ENCODE data around the gene PPM1F.
"Not testable (repeated sequence)": the region's sequence is repeated elsewhere in the genome, so short reads cannot be mapped to it uniquely, and the experiment has no call there.

The PPM1F gene

GRCh38 chr22:21907638-21908522, 44.8 kb downstream of the PPM1F start:
- TF ChIP-seq POLR2A (IDR thresholded peaks at IDR 0.05; ENCODE audit: low read length) (no peak), GATA1 (IDR thresholded peaks at IDR 0.05; ENCODE audit: low read depth, low read length) (no peak)
- no peak for DNase-seq

- not testable (repeated sequence) for DNase-seq
Observed at GRCh38 chr22:21905234-21905633, 47.4 kb downstream of the PPM1F start.

- TF ChIP-seq POLR2A (IDR thresholded peaks at IDR 0.05; ENCODE audit: low read length) (no peak), GATA1 (IDR thresholded peaks at IDR 0.05; ENCODE audit: low read depth, low read length) (no peak)
- no peak for DNase-seq
Observed at GRCh38 chr22:21904250-21904789, 48.3 kb downstream of the PPM1F start.

GRCh38 chr22:21903283-21903682, 49.4 kb downstream of the PPM1F start:
- no peak for TF ChIP-seq GATA1 (IDR thresholded peaks at IDR 0.05; ENCODE audit: low read depth, low read length)
- no peak for TF ChIP-seq POLR2A (IDR thresholded peaks at IDR 0.05; ENCODE audit: low read length)
- no peak for DNase-seq

GRCh38 chr22:21902296-21903087, 50.2 kb downstream of the PPM1F start:
- no peak for DNase-seq
- TF ChIP-seq GATA1 (IDR thresholded peaks at IDR 0.05; ENCODE audit: low read depth, low read length) = no peak
- no peak for TF ChIP-seq POLR2A (IDR thresholded peaks at IDR 0.05; ENCODE audit: low read length)

- no peak for TF ChIP-seq GATA1 (IDR thresholded peaks at IDR 0.05; ENCODE audit: low read depth, low read length)
- no peak for TF ChIP-seq POLR2A (IDR thresholded peaks at IDR 0.05; ENCODE audit: low read length)
- DNase-seq = no peak
Observed at GRCh38 chr22:21898354-21898896, 54.2 kb downstream of the PPM1F start.

- TF ChIP-seq POLR2A (IDR thresholded peaks at IDR 0.05; ENCODE audit: low read length) (no peak), GATA1 (IDR thresholded peaks at IDR 0.05; ENCODE audit: low read depth, low read length) (no peak)
- no peak for DNase-seq
Observed at GRCh38 chr22:21896951-21897513, 55.6 kb downstream of the PPM1F start.

- DNase-seq = not testable (repeated sequence)
Observed at GRCh38 chr22:21896275-21896674, 56.4 kb downstream of the PPM1F start.

- TF ChIP-seq POLR2A (IDR thresholded peaks at IDR 0.05; ENCODE audit: low read length) = no peak
- no peak for TF ChIP-seq GATA1 (IDR thresholded peaks at IDR 0.05; ENCODE audit: low read depth, low read length)
- no peak for DNase-seq
Observed at GRCh38 chr22:21894799-21895198, 57.8 kb downstream of the PPM1F start.

GRCh38 chr22:21889251-21889990, 63.2 kb downstream of the PPM1F start:
- no peak for DNase-seq
- TF ChIP-seq GATA1 (IDR thresholded peaks at IDR 0.05; ENCODE audit: low read depth, low read length) (no peak), POLR2A (IDR thresholded peaks at IDR 0.05; ENCODE audit: low read length) (no peak)

GRCh38 chr22:21887841-21888240, 64.8 kb downstream of the PPM1F start:
- TF ChIP-seq GATA1 (IDR thresholded peaks at IDR 0.05; ENCODE audit: low read depth, low read length) (no peak), POLR2A (IDR thresholded peaks at IDR 0.05; ENCODE audit: low read length) (no peak)

GRCh38 chr22:21883930-21884329, 68.7 kb downstream of the PPM1F start:
- not testable (repeated sequence) for DNase-seq

More at GRCh38 chr22:21887841-21888240, 64.8 kb downstream of the PPM1F start:
- DNase-seq = no peak

GRCh38 chr22:21882754-21883333, 69.8 kb downstream of the PPM1F start:
- DNase-seq = not testable (repeated sequence)
